A673 (cell line): ENCODE data around the gene OCLN. TPM values are rescaled to one million over a fixed set of nuclear protein-coding genes. Genes with fewer than 3 reads are reported as not detected.

Experiments
- BruUV-seq: library from RNA; stranded (reverse); fragments of 400-500 nt; replicated peaks from 2 replicates; lab custom pipeline; 2021; lab: Mats Ljungman, UMichigan
- CTCF ChIA-PET: fragments of 300-600 bp; sonication (Branson Sonifier 250); formaldehyde crosslinking; loops from one replicate; lab custom pipeline; 2022; ENCODE audit warnings: antibody characterized with exemption; lab: Charles Lee
- POLR2A ChIA-PET: fragments of 300-600 bp; sonication (Branson Sonifier 250); formaldehyde crosslinking; loops from one replicate; lab custom pipeline; 2022; ENCODE audit warnings: antibody characterized with exemption; ENCODE audit not compliant: low non-redundant PET; lab: Charles Lee
- DNase-seq: peaks from one replicate; pipeline ENCODE4 v3.0.0-alpha.2; 2015; ENCODE audit warnings: low spot score
- H3K27ac ChIP-seq: fragments of 200-600 bp; sonication (generic); 2 replicates; pipeline ENCODE4 v1.5.1; 2016; ENCODE audit warnings: mixed run types, low read depth, mild to moderate bottlenecking, mixed read lengths, antibody characterized with exemption, low read length; ENCODE audit not compliant: poor library complexity, severe bottlenecking
- H3K27me3 ChIP-seq: fragments of 200-600 bp; sonication (generic); replicated peaks from 2 replicates; pipeline ENCODE4 v1.6.1; 2017; ENCODE audit warnings: mixed run types, low read depth, mild to moderate bottlenecking, mixed read lengths, antibody characterized with exemption, low read length; ENCODE audit not compliant: insufficient read depth, poor library complexity
- H3K36me3 ChIP-seq: fragments of 200-600 bp; sonication (generic); 2 replicates; pipeline ENCODE4 v1.6.1; 2016; ENCODE audit warnings: mixed run types, mild to moderate bottlenecking, mixed read lengths, antibody characterized with exemption, low read length; ENCODE audit not compliant: insufficient read depth, poor library complexity, severe bottlenecking
- H3K4me1 ChIP-seq: fragments of 200-600 bp; sonication (generic); 2 replicates; pipeline ENCODE4 v1.6.1; 2017; ENCODE audit warnings: mixed run types, mild to moderate bottlenecking, mixed read lengths, antibody characterized with exemption, low read length; ENCODE audit not compliant: insufficient read depth, poor library complexity, severe bottlenecking
- H3K4me3 ChIP-seq: fragments of 200-600 bp; sonication (generic); 2 replicates; pipeline ENCODE4 v1.5.1; 2016; ENCODE audit warnings: low read depth, mixed run types, mild to moderate bottlenecking, mixed read lengths, low read length; ENCODE audit not compliant: poor library complexity, severe bottlenecking
- H3K9me3 ChIP-seq: fragments of 200-600 bp; sonication (generic); 2 replicates; pipeline ENCODE4 v1.6.1; 2016; ENCODE audit warnings: mixed run types, low read depth, mild to moderate bottlenecking, mixed read lengths, antibody characterized with exemption, low read length; ENCODE audit not compliant: poor library complexity, severe bottlenecking
- CTCF ChIP-seq: fragments of 300-800, 200-600 bp; sonication (generic); conservative IDR thresholded peaks from 2 replicates; pipeline ENCODE4 v1.5.1; 2017; ENCODE audit warnings: low read depth, mild to moderate bottlenecking, antibody characterized with exemption, low read length, moderate library complexity, mixed read lengths
- EZH2 ChIP-seq: fragments of 200-600 bp; sonication (generic); IDR thresholded peaks from 2 replicates; pipeline ENCODE4 v1.6.1; 2017; ENCODE audit warnings: borderline replicate concordance, low read depth, mild to moderate bottlenecking, mixed read lengths, antibody characterized with exemption, low read length; ENCODE audit not compliant: poor library complexity, severe bottlenecking
- intact Hi-C: fragments of 100-400 bp; cut with micrococcal nuclease; formaldehyde crosslinking; loops from one replicate; pipeline ENCODE4 v1.10.0; 2022; ENCODE audit not compliant: unreplicated experiment
- total RNA-seq: library from RNA; stranded (reverse); gene quantifications from 2 replicates; pipeline ENCODE4 v1.2.3, GENCODE V29; 2021

Gene OCLN
- total RNA-seq, 1 experiment from 2014 or later, result 14.1 TPM

GRCh38 chr5:69489246-69489645 is 3.3 kb upstream of the OCLN start:
- no peaks in the 10 kb centered on the region for H3K36me3 ChIP-seq
- no peaks in the 10 kb centered on the region for H3K4me1 ChIP-seq
- TF ChIP-seq EZH2 (no peak), CTCF (no peak)
- intact Hi-C loops, result no loop called here
- H3K9me3 ChIP-seq, result no peaks in the 10 kb centered on the region
- no peaks in the 10 kb centered on the region for H3K27me3 ChIP-seq
- ChIA-PET CTCF (no interaction called here), POLR2A (no interaction called here)
- no peak overlapping the region for H3K4me3 ChIP-seq
- no peak for DNase-seq
- BruUV-seq, result no TSS peak
- H3K27ac ChIP-seq, result no peak overlapping the region

GRCh38 chr5:69491027-69491426 is 1.6 kb upstream of the OCLN start:
- no peak for DNase-seq
- no peak overlapping the region for H3K27ac ChIP-seq
- intact Hi-C loops, result no loop called here
- no TSS peak for BruUV-seq
- no peaks in the 10 kb centered on the region for H3K4me1 ChIP-seq
- no peaks in the 10 kb centered on the region for H3K9me3 ChIP-seq
- POLR2A ChIA-PET, result no interaction called here
- H3K36me3 ChIP-seq, result no peaks in the 10 kb centered on the region
- no peak overlapping the region for H3K4me3 ChIP-seq
- CTCF ChIA-PET, result no interaction called here
- TF ChIP-seq EZH2 (no peak), CTCF (no peak)
- H3K27me3 ChIP-seq, result no peaks in the 10 kb centered on the region

- Histone ChIP-seq H3K27me3 (no peaks in the 10 kb centered on the region), H3K4me1 (no peaks in the 10 kb centered on the region), H3K27ac (no peak overlapping the region), H3K9me3 (no peaks in the 10 kb centered on the region), H3K36me3 (no peaks in the 10 kb centered on the region), H3K4me3 (peak overlapping the region; percentile 89)
- CTCF ChIA-PET, result no interaction called here
- TF ChIP-seq CTCF (no peak), EZH2 (no peak)
- intact Hi-C loops, result no loop called here
- no peak for DNase-seq
- POLR2A ChIA-PET, result no interaction called here
- no TSS peak for BruUV-seq
Observed at GRCh38 chr5:69491838-69492390, 676 bp upstream of the OCLN start.
